Smooth muscle cell (in vitro differentiated cells): ENCODE measurements around the gene SDK1. TPM values are rescaled to one million over a fixed set of nuclear protein-coding genes. Genes with fewer than 3 reads are reported as not detected.
"Not testable (repeated sequence)": the region's sequence is repeated elsewhere in the genome, so short reads cannot be mapped to it uniquely, and the experiment has no call there.

Experiments
- DNase-seq: peaks from one replicate; lab custom pipeline; 2025; ENCODE audit not compliant: unreplicated experiment; lab: John Stamatoyannopoulos, UW
- H2AFZ ChIP-seq: fragments of 200-600 bp; sonication (generic); 2 replicates; pipeline ENCODE4 v1.6.0; 2016; ENCODE audit warnings: antibody characterized with exemption, low read depth, mild to moderate bottlenecking
- H3F3A ChIP-seq: fragments of 200-600 bp; sonication (generic); 2 replicates; pipeline ENCODE4 v1.6.0; 2017; ENCODE audit warnings: antibody characterized with exemption, low read depth
- H3K27ac ChIP-seq: fragments of 200-600 bp; sonication (generic); 2 replicates; pipeline ENCODE4 v1.5.1; 2016; ENCODE audit warnings: low read depth, mild to moderate bottlenecking
- H3K27me3 ChIP-seq: fragments of 200-600 bp; sonication (generic); 2 replicates; pipeline ENCODE4 v1.6.1; 2016; ENCODE audit warnings: low read depth, mild to moderate bottlenecking
- H3K36me3 ChIP-seq: fragments of 200-600 bp; sonication (generic); 2 replicates; pipeline ENCODE4 v1.5.1; 2016; ENCODE audit warnings: low read depth
- H3K4me1 ChIP-seq: fragments of 200-600 bp; sonication (generic); 2 replicates; pipeline ENCODE4 v1.5.1; 2016; ENCODE audit warnings: low read depth
- H3K4me2 ChIP-seq: fragments of 200-600 bp; sonication (generic); 2 replicates; pipeline ENCODE4 v1.6.0; 2016; ENCODE audit warnings: mild to moderate bottlenecking
- H3K4me3 ChIP-seq: fragments of 200-600 bp; sonication (generic); 2 replicates; pipeline ENCODE4 v1.5.1; 2016; ENCODE audit warnings: mild to moderate bottlenecking
- H3K79me2 ChIP-seq: fragments of 200-600 bp; sonication (generic); 2 replicates; pipeline ENCODE4 v1.6.0; 2016; ENCODE audit warnings: low read depth, mild to moderate bottlenecking
- H3K9ac ChIP-seq: fragments of 200-600 bp; sonication (generic); 2 replicates; pipeline ENCODE4 v1.6.0; 2016; ENCODE audit warnings: low read depth
- H3K9me3 ChIP-seq: fragments of 200-600 bp; sonication (generic); replicated peaks from 2 replicates; pipeline ENCODE4 v1.5.1; 2016; ENCODE audit warnings: low read depth
- H4K20me1 ChIP-seq: fragments of 200-600 bp; sonication (generic); 2 replicates; pipeline ENCODE4 v1.6.0; 2016; ENCODE audit warnings: low read depth
- CTCF ChIP-seq: fragments of 200-600 bp; sonication (generic); IDR thresholded peaks from 2 replicates; pipeline ENCODE4 v1.5.1; 2017; ENCODE audit warnings: borderline replicate concordance, mild to moderate bottlenecking, antibody characterized with exemption; ENCODE audit not compliant: insufficient read depth, poor library complexity, severe bottlenecking
- WGBS: methylation state at CpG from one replicate; pipeline ENCODE4 v1.1.7; 2016; ENCODE audit warnings: low lambda C conversion rate; 5-methylcytosine and 5-hydroxymethylcytosine counted together
- polyA plus RNA-seq: library from polyadenylated mRNA; unstranded; fragments of >200 nt; fragmentation: Nextera tagmentation; extraction: Ambion mirVana; gene quantifications from 2 replicates; pipeline ENCODE4 v1.2.1, GENCODE V29; 2016
- total RNA-seq: library from RNA; depleted of rRNA; stranded (reverse); fragments of >200 nt; gene quantifications from 2 replicates; pipeline ENCODE4 v1.2.3, GENCODE V29; 2014

The SDK1 gene
- total and polyA plus RNA-seq, 2 experiments from 2014 or later: 1.1 to 2.5 TPM

DNA sequence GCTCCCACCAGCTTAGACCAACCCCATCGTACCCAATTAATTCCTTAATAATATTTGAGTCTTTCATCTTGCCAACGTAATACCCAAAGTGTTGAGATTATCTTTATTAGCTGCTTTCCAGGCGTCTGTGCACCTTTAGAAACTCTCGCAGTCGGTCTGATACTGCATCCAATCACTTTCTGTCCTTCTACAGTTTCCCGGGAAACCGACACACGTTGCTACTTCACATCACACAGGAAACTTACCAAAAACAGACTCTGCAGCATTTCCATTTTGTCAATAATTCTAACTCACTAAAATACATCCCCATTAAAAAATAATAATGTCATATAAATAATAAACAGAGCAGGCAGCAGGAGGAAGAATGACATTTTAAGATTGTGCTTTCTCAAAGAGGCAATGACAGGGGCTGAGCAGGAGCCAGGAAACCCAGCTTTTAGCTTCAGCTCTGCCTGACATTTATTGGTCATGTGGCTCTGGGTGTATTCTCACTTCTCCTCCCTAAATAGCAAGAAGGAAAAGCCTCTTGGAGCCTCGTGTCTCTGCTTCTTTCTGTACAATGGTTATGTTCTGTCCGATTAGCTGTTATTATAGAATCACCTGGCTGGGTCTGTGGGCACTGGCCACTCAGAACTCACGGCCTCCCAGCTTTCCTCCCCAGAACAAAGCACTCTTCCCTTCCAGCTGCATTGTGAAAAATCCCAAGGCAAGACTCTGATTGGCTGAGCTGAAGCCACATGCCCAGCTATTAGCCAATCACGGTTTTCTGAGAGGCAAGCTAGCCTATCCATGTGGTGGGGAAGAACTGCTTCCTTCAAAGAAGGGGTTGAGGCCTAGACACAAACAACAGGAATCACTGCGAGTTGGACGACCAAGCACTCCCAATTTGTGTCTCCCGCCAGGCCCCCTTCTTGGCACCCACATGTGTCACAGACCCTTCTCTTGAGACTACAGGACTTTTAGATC is 956.4 kb downstream of the SDK1 start:
- Histone ChIP-seq H2AFZ (no peak overlapping the region), H3K27ac (no peak overlapping the region), H3K4me1 (no peaks in the 10 kb centered on the region), H3K9ac (no peak overlapping the region), H3K4me3 (no peak overlapping the region), H3K79me2 (no peaks in the 10 kb centered on the region), H3K27me3 (no peaks in the 10 kb centered on the region), H3F3A (no peaks in the 10 kb centered on the region), H3K4me2 (no peak overlapping the region), H4K20me1 (no peaks in the 10 kb centered on the region), H3K9me3 (no peaks in the 10 kb centered on the region), H3K36me3 (no peaks in the 10 kb centered on the region)
- TF ChIP-seq CTCF: no peak
- WGBS: 87% methylated on average over 15 of the region's 15 CpGs
- DNase-seq: no peak

- not testable (repeated sequence) for H2AFZ ChIP-seq, H3K36me3 ChIP-seq, H3K27ac ChIP-seq, H3K4me2 ChIP-seq, H3K4me3 ChIP-seq, H3K27me3 ChIP-seq, H3K79me2 ChIP-seq, H3K9me3 ChIP-seq, DNase-seq, H3F3A ChIP-seq, H3K4me1 ChIP-seq, H3K9ac ChIP-seq, H4K20me1 ChIP-seq
- WGBS: 94% methylated on average over 15 of the region's 15 CpGs
Observed at GRCh38 chr7:4260116-4260515, 959.1 kb downstream of the SDK1 start.

- no peak overlapping the region for H3K4me3 ChIP-seq
- no peaks in the 10 kb centered on the region for H3K36me3 ChIP-seq
- no peak overlapping the region for H3K9ac ChIP-seq
- H3F3A ChIP-seq: no peaks in the 10 kb centered on the region
- no peak overlapping the region for H3K4me2 ChIP-seq
- no peaks in the 10 kb centered on the region for H3K79me2 ChIP-seq
- H3K27ac ChIP-seq: no peak overlapping the region
- WGBS: 66% methylated on average over 19 of the region's 19 CpGs
- TF ChIP-seq CTCF: no peak
- H3K4me1 ChIP-seq: no peaks in the 10 kb centered on the region
- DNase-seq: no peak
- H3K9me3 ChIP-seq: no peaks in the 10 kb centered on the region
- H2AFZ ChIP-seq: no peak overlapping the region
- H4K20me1 ChIP-seq: no peaks in the 10 kb centered on the region
- H3K27me3 ChIP-seq: no peaks in the 10 kb centered on the region
Observed at GRCh38 chr7:4260867-4261600, 960.0 kb downstream of the SDK1 start.

- Histone ChIP-seq H3K79me2 (no peaks in the 10 kb centered on the region), H3F3A (no peaks in the 10 kb centered on the region), H2AFZ (no peak overlapping the region), H3K4me2 (no peak overlapping the region), H3K4me3 (no peak overlapping the region), H4K20me1 (no peaks in the 10 kb centered on the region), H3K9me3 (no peaks in the 10 kb centered on the region), H3K27me3 (no peaks in the 10 kb centered on the region), H3K36me3 (no peaks in the 10 kb centered on the region), H3K4me1 (no peaks in the 10 kb centered on the region), H3K9ac (no peak overlapping the region), H3K27ac (no peak overlapping the region)
- 90% methylated on average over 11 of the region's 11 CpGs for WGBS
- no peak for DNase-seq
- no peak for TF ChIP-seq CTCF
Observed at GRCh38 chr7:4261601-4261960, 960.5 kb downstream of the SDK1 start.

GRCh38 chr7:4264206-4264605 is 963.2 kb downstream of the SDK1 start:
- H3K4me2 ChIP-seq, H2AFZ ChIP-seq, H3K36me3 ChIP-seq, H4K20me1 ChIP-seq, H3K27me3 ChIP-seq, H3K79me2 ChIP-seq, H3F3A ChIP-seq, H3K9me3 ChIP-seq, H3K4me1 ChIP-seq, DNase-seq, H3K9ac ChIP-seq, H3K4me3 ChIP-seq, H3K27ac ChIP-seq: not testable (repeated sequence)
- 96% methylated on average over 25 of the region's 25 CpGs for WGBS
